ENCODE measurements around the gene POPDC3. TPM values are rescaled to one million over a fixed set of nuclear protein-coding genes. Genes with fewer than 3 reads are reported as not detected.

Gene POPDC3
- total RNA-seq, 2 donors from 2014 or later: 39.3 to 57.6 TPM

- Histone ChIP-seq H3K9me3 (no peaks in the 10 kb centered on the region), H3K4me3 (no peak overlapping the region), H3K27me3 (no peaks in the 10 kb centered on the region), H3K36me3 (no peaks in the 10 kb centered on the region), H3K27ac (peak overlapping the region in 1 of 2 donors; percentile 56), H3K4me1 (no peaks in the 10 kb centered on the region)
- no peak for DNase-seq (ENCODE audit: low spot score)
- TF ChIP-seq CTCF (IDR thresholded peaks at IDR 0.05): no peak
Measured at GRCh38 chr6:105200133-105200730, 20.4 kb upstream of the POPDC3 start.

GRCh38 chr6:105199711-105200110 is 19.9 kb upstream of the POPDC3 start:
- H3K9me3 ChIP-seq: no peaks in the 10 kb centered on the region
- no peak for TF ChIP-seq CTCF (IDR thresholded peaks at IDR 0.05)
- H3K4me3 ChIP-seq: no peak overlapping the region
- no peaks in the 10 kb centered on the region for H3K4me1 ChIP-seq
- H3K27me3 ChIP-seq: no peaks in the 10 kb centered on the region
- no peak for DNase-seq (ENCODE audit: low spot score)
- peak overlapping the region in 1 of 2 donors; percentile 56 for H3K27ac ChIP-seq
- no peaks in the 10 kb centered on the region for H3K36me3 ChIP-seq

GRCh38 chr6:105196076-105196475 is 16.3 kb upstream of the POPDC3 start:
- Histone ChIP-seq H3K36me3 (no peaks in the 10 kb centered on the region), H3K27me3 (no peaks in the 10 kb centered on the region), H3K4me3 (no peak overlapping the region), H3K4me1 (no peaks in the 10 kb centered on the region), H3K27ac (no peak overlapping the region), H3K9me3 (no peaks in the 10 kb centered on the region)
- no peak for TF ChIP-seq CTCF (IDR thresholded peaks at IDR 0.05)
- no peak for DNase-seq (ENCODE audit: low spot score)

GRCh38 chr6:105194591-105194990 is 14.8 kb upstream of the POPDC3 start:
- no peaks in the 10 kb centered on the region for H3K4me1 ChIP-seq
- H3K27me3 ChIP-seq: no peaks in the 10 kb centered on the region

GRCh38 chr6:105194106-105194505 is 14.3 kb upstream of the POPDC3 start:
- TF ChIP-seq CTCF (IDR thresholded peaks at IDR 0.05): no peak
- DNase-seq (ENCODE audit: low spot score): no peak

More at GRCh38 chr6:105194591-105194990, 14.8 kb upstream of the POPDC3 start:
- no peak for TF ChIP-seq CTCF (IDR thresholded peaks at IDR 0.05)
- Histone ChIP-seq H3K36me3 (no peaks in the 10 kb centered on the region), H3K27ac (no peak overlapping the region), H3K4me3 (no peak overlapping the region), H3K9me3 (no peaks in the 10 kb centered on the region)
- no peak for DNase-seq (ENCODE audit: low spot score)

GRCh38 chr6:105193647-105194046 is 13.8 kb upstream of the POPDC3 start:
- no peaks in the 10 kb centered on the region for H3K4me1 ChIP-seq
- no peaks in the 10 kb centered on the region for H3K9me3 ChIP-seq
- H3K4me3 ChIP-seq: no peak overlapping the region
- no peak overlapping the region for H3K27ac ChIP-seq
- no peaks in the 10 kb centered on the region for H3K36me3 ChIP-seq
- no peak for DNase-seq (ENCODE audit: low spot score)
- H3K27me3 ChIP-seq: no peaks in the 10 kb centered on the region
- TF ChIP-seq CTCF (IDR thresholded peaks at IDR 0.05): no peak

More at GRCh38 chr6:105194106-105194505, 14.3 kb upstream of the POPDC3 start:
- Histone ChIP-seq H3K4me1 (no peaks in the 10 kb centered on the region), H3K4me3 (no peak overlapping the region), H3K27me3 (no peaks in the 10 kb centered on the region), H3K36me3 (no peaks in the 10 kb centered on the region), H3K9me3 (no peaks in the 10 kb centered on the region), H3K27ac (no peak overlapping the region)

Measured in right atrium auricular region (tissue), 2 donors.